Hematopoietic multipotent progenitor cell treated with erythropoietin and hydrocortisone succinate and interleukin-3 and kit ligand, for 6 days (in vitro differentiated cells): ENCODE data around the gene EFNB1.
"Not testable (repeated sequence)": the region's sequence is repeated elsewhere in the genome, so short reads cannot be mapped to it uniquely, and the experiment has no call there.

Source experiments
- DNase-seq: peaks from one replicate; pipeline ENCODE4 v3.0.0-alpha.2; 2015

EFNB1 gene

GRCh38 chrX:68828740-68829581 lies at the start of gene EFNB1:
Gene EFNB1, plus strand, starts transcription at chrX:68829021. Its CDS starts 756 bp downstream, at chrX:68829777.
- peak; percentile 95 for DNase-seq

GRCh38 chrX:68781295-68781694 lies 47.5 kb upstream of the EFNB1 start:
- not testable (repeated sequence) for DNase-seq

GRCh38 chrX:68784816-68785215 lies 44.0 kb upstream of the EFNB1 start:
- no peak for DNase-seq

- DNase-seq: not testable (repeated sequence)
These were observed 42.2 kb upstream of the EFNB1 start for GRCh38 chrX:68786581-68786980.

GRCh38 chrX:68789966-68790365 lies 38.9 kb upstream of the EFNB1 start:
- DNase-seq: no peak

GRCh38 chrX:68792083-68792482 lies 36.7 kb upstream of the EFNB1 start:
- no peak for DNase-seq

- DNase-seq: no peak
These were observed 34.4 kb upstream of the EFNB1 start for GRCh38 chrX:68794461-68794860.

GRCh38 chrX:68795741-68796140 lies 33.1 kb upstream of the EFNB1 start:
- DNase-seq: no peak

GRCh38 chrX:68798400-68798799 lies 30.4 kb upstream of the EFNB1 start:
- not testable (repeated sequence) for DNase-seq

GRCh38 chrX:68801737-68802290 lies 27.0 kb upstream of the EFNB1 start:
- no peak for DNase-seq

- peak; percentile 31 for DNase-seq
These were observed 21.0 kb upstream of the EFNB1 start for GRCh38 chrX:68807818-68808217.

- peak; percentile 25 for DNase-seq
These were observed 20.0 kb upstream of the EFNB1 start for GRCh38 chrX:68808686-68809357.

- no peak for DNase-seq
These were observed 8.2 kb upstream of the EFNB1 start for GRCh38 chrX:68820476-68821110.

- DNase-seq: no peak
These were observed 7.2 kb upstream of the EFNB1 start for GRCh38 chrX:68821616-68822015.

GRCh38 chrX:68822641-68823410 lies 6.0 kb upstream of the EFNB1 start:
- DNase-seq: peak; percentile 45

- DNase-seq: no peak
These were observed 5.2 kb upstream of the EFNB1 start for GRCh38 chrX:68823413-68824151.

- no peak for DNase-seq
These were observed 4.7 kb upstream of the EFNB1 start for GRCh38 chrX:68824152-68824433.

GRCh38 chrX:68824565-68825125 lies 4.2 kb upstream of the EFNB1 start:
- no peak for DNase-seq

- no peak for DNase-seq
These were observed 2.5 kb upstream of the EFNB1 start for GRCh38 chrX:68826113-68826980.

- no peak for DNase-seq
These were observed 1.6 kb upstream of the EFNB1 start for GRCh38 chrX:68827256-68827655.
